HFF-Myc (cell line): ENCODE data around the gene TMEM170B.
"Not testable (repeated sequence)": the region's sequence is repeated elsewhere in the genome, so short reads cannot be mapped to it uniquely, and the experiment has no call there.

Experiments
- DNase-seq: peaks from one replicate; pipeline ENCODE4 v3.0.0-alpha.2; 2011; ENCODE audit warnings: low read depth; ENCODE audit errors: extremely low read depth
- H3K4me3 ChIP-seq: replicated peaks from 2 replicates; pipeline ENCODE4 v1.5.1; 2011; ENCODE audit warnings: low read depth, mild to moderate bottlenecking, control low read depth, low read length
- TF ChIP-seq, protein P1 (sequence below): IDR thresholded peaks from 2 replicates; pipeline ENCODE4 v1.5.1; 2012; ENCODE audit warnings: mild to moderate bottlenecking, low read depth, low read length, control low read depth; ENCODE audit errors: missing control alignments

The TMEM170B gene

DNA sequence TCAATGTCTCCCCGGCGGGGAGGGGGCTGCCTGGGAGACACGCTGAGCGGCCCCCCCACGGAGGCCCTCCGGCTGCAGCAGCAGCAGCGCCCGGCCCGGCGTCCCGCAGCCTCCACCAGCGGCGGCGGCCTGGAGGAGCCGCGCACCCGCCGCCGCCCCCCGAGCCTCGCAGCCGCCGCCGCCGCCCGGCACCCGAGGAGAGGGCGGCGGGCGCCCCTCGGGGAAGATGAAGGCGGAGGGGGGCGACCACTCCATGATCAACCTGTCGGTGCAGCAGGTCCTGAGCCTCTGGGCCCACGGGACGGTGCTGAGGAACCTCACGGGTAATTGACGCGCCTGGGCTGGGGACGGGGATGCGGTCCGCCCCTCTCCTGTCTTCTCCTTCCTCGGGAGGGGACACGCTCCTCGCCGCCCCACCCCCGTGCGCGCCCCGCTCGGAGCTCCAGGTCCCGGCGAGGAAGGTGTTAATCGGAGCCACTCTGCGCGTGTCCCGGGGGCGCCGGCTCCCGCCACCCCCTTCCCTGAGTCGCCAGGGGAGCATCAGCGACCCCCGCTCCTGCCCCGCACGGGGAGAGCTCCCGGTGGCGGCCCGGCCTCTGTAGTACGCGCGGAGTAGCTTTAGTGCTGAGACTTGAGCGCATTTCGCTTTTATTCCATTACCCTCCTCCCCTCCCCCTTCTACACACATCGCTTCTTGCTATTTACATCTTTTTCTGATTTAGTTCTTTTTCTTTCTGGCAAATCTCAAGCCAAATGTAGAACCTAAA, 686 bp downstream of the TMEM170B start:
- TF ChIP-seq, protein P1, sequence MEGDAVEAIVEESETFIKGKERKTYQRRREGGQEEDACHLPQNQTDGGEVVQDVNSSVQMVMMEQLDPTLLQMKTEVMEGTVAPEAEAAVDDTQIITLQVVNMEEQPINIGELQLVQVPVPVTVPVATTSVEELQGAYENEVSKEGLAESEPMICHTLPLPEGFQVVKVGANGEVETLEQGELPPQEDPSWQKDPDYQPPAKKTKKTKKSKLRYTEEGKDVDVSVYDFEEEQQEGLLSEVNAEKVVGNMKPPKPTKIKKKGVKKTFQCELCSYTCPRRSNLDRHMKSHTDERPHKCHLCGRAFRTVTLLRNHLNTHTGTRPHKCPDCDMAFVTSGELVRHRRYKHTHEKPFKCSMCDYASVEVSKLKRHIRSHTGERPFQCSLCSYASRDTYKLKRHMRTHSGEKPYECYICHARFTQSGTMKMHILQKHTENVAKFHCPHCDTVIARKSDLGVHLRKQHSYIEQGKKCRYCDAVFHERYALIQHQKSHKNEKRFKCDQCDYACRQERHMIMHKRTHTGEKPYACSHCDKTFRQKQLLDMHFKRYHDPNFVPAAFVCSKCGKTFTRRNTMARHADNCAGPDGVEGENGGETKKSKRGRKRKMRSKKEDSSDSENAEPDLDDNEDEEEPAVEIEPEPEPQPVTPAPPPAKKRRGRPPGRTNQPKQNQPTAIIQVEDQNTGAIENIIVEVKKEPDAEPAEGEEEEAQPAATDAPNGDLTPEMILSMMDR, result no peak
- H3K4me3 ChIP-seq, result peak overlapping the region; percentile 52
- no peak for DNase-seq

- TF ChIP-seq, protein P1, result no peak
- H3K4me3 ChIP-seq, result peak overlapping the region; percentile 52
- DNase-seq, result no peak
These were observed 1.4 kb downstream of the TMEM170B start for GRCh38 chr6:11538819-11539468.

- DNase-seq, result no peak
- TF ChIP-seq, protein P1, result no peak
- H3K4me3 ChIP-seq, result no peak overlapping the region
These were observed 5.3 kb downstream of the TMEM170B start for GRCh38 chr6:11542863-11543262.

- DNase-seq, result no peak
- no peak overlapping the region for H3K4me3 ChIP-seq
- TF ChIP-seq, protein P1, result no peak
These were observed 6.5 kb downstream of the TMEM170B start for GRCh38 chr6:11543919-11544518.

- not testable (repeated sequence) for DNase-seq
These were observed 10.3 kb downstream of the TMEM170B start for GRCh38 chr6:11547846-11548245.

GRCh38 chr6:11548578-11548977, 11.0 kb downstream of the TMEM170B start:
- H3K4me3 ChIP-seq, DNase-seq: not testable (repeated sequence)

More at GRCh38 chr6:11547846-11548245, 10.3 kb downstream of the TMEM170B start:
- H3K4me3 ChIP-seq, result not testable (repeated sequence)

DNA sequence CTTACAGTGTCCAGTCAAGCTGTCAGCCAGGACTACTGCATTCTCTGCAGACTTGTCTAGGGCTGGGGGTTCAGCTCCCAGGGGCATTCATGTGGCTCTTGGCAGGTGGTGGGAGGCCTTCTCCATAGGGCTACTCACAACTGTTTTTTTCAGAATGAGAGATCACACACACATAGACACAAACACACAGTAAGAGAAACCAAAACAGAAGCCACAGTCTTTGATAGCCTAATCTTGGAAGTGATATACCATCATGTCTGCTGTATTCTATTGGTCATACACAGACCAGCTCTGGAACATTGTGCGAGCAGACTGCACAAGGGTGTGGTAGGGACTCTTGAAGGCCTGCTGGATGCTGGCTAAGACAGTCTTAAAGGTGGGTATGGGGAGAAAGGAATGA, 13.5 kb downstream of the TMEM170B start:
- no peak for DNase-seq
- TF ChIP-seq, protein P1, result no peak
- H3K4me3 ChIP-seq, result no peak overlapping the region
